NB4 (cell line): ENCODE data around the gene SLC34A3.

ENCODE experiments used
- DNase-seq: peaks from one replicate; pipeline ENCODE4 v3.0.0; 2010; ENCODE audit warnings: low read depth
- H3K4me3 ChIP-seq: one replicate; pipeline ENCODE4 v1.5.1; 2011; ENCODE audit warnings: mild to moderate bottlenecking, low read depth, low read length, moderate library complexity
- MYC ChIP-seq: IDR thresholded peaks from 2 replicates; pipeline ENCODE4 v1.6.1; 2011; ENCODE audit warnings: low read depth, low read length
- POLR2A ChIP-seq: IDR thresholded peaks from 2 replicates; pipeline ENCODE4 v1.6.1; 2011; ENCODE audit warnings: mild to moderate bottlenecking; ENCODE audit not compliant: insufficient read length; ENCODE audit errors: extremely low read depth
- TF ChIP-seq, protein P1 (sequence below): IDR thresholded peaks from one replicate; pipeline ENCODE4 v1.5.1; 2012; ENCODE audit warnings: low read depth, low read length
- TF ChIP-seq, protein P2 (sequence below): IDR thresholded peaks from 2 replicates; pipeline ENCODE4 v1.6.1; 2011; ENCODE audit warnings: low read depth, low read length

Gene SLC34A3

DNA sequence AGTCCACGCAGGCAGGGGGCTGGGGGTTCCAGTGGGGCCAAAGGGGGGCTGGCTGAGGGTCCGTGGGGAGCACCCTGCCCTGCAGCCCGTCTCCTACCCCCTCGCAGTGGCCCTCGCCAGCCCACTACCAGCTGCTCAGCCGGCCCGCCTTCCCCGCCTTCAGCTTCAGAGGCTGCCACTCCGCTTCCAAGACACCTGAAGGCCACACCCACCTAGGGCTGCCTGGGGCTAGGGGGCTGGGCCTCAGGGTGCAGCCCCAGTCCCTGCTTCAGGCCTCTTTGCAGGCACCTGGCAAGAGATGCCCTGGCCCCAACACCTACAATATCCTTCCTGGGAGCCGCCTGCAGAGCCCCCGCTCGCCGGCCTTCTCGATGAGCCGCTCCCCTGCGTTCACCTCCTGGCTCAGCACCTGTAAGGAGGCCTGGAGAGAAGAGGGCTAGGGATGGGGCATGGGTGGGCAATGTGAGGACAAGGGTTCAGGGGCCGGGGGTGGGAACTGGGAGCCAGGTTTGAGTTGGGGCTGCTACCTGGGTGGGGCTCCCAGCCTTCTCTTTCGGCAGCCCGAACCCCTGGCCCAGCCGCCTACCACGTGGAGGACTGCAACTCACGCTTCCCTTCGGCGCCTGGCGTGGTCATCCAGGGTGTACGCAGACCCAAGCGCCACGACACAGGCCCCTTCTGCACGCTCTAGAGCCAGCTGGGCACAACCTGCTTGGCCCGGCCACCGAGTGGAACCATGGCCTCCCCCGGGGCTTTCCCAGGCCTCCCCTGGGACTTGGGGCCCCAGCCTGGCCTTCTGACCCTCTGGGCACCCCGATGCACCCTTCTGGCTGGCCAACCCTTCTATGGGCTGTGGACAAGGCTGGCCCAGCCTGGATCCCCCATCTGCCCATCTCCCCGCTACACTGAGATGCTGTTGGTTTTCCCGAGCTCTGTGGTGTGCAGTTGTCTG is 22.1 kb downstream of the SLC34A3 start:
- no peak overlapping the region for H3K4me3 ChIP-seq
- no peak for DNase-seq
- TF ChIP-seq, protein P1, sequence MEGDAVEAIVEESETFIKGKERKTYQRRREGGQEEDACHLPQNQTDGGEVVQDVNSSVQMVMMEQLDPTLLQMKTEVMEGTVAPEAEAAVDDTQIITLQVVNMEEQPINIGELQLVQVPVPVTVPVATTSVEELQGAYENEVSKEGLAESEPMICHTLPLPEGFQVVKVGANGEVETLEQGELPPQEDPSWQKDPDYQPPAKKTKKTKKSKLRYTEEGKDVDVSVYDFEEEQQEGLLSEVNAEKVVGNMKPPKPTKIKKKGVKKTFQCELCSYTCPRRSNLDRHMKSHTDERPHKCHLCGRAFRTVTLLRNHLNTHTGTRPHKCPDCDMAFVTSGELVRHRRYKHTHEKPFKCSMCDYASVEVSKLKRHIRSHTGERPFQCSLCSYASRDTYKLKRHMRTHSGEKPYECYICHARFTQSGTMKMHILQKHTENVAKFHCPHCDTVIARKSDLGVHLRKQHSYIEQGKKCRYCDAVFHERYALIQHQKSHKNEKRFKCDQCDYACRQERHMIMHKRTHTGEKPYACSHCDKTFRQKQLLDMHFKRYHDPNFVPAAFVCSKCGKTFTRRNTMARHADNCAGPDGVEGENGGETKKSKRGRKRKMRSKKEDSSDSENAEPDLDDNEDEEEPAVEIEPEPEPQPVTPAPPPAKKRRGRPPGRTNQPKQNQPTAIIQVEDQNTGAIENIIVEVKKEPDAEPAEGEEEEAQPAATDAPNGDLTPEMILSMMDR = no peak
- TF ChIP-seq MYC = no peak
- TF ChIP-seq, protein P2, sequence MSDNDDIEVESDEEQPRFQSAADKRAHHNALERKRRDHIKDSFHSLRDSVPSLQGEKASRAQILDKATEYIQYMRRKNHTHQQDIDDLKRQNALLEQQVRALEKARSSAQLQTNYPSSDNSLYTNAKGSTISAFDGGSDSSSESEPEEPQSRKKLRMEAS = no peak
- no peak for TF ChIP-seq POLR2A

DNA sequence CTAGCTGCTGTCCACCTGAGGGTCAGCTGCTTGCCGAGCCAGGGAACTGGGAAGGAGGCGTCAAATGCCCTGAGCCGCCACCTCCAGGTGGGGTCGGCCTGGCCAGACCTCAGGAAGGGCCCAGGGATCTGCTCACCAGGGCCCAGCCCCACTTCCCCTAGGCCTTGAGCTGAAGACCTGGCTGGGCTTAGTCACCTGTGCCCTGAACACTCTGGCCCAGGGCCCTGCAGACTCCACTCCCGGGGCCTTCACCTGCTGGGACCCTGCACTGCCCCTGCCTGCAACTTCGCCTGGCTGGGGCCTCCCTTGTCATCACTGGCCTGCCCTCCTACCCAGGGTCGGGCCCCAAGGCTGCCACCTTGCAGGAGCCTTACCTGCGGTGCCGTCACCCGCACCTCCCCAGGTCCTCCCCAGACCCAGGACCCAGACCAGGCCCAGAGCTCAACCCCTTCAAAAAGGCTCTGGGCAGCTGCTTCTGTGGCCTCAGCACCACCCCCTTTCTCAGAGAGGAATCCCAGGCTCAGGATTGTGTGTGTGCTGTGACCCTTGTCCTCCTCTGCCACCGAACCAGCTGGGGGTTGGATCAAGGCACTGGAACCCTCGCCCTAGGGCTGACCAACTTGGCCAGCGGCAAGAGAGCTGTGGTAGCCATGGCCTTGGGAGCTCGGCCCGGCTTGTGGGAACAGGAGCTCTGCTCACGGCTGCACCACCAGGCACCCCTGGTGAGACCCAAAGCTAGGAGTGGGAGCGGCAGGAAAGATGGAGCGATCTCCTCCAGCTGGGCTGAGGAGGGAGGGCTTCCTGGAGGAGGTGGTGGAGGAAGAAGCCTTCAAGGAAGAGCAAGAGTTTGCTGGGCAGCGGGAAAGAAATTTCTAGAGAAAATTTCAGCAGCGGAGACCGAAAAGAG is 23.3 kb downstream of the SLC34A3 start:
- TF ChIP-seq, protein P2 = no peak
- TF ChIP-seq POLR2A = no peak
- no peak for DNase-seq
- no peak overlapping the region for H3K4me3 ChIP-seq

DNA sequence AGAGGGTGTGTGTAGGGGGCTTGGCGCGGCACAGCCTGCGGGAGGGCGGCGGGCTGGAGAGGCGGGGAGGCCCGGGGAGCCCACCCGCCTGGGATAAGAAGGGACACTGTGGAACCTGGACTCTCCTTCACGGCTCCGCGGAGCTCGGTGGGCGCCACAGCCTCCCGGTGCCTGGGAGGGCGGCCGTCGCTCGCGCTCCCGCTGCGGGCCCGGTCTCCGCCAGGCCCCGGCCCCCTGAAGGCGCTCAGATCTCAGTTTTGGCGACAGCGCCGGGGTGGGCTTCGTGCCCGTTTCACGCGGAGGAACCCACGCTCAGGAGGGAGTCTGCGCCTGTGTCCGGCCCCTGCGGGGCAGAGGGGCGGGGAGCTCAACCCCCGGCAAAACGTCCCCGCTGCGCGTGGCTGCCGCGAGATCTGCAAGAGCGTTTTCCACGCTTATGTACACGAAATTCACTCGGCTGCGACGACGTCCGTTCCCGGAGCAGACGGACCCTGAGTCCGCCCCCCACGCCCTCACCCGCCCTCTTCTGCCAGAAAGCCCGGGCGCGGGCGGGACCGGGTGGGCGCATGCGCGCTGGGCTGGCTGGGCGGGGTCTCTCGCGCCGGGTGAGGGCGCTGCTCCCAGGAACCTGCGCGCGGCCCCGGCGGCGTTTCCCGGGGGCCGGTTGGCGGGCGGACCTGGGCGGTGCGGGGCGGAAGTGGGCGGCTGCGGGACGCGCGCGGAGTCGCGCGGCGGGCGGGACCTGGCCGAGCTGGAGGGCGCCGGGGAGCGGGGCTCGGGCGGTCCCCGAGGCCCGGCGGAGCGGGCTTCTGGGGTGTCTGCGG is 24.1 kb downstream of the SLC34A3 start, which contains the start of gene NELFB:
NELFB (plus strand) TSS at position 704 of the 824 bp plus-strand sequence.
- peak within 1 kb of the TSS; percentile 85 for H3K4me3 ChIP-seq
- peak; percentile 90 for DNase-seq
- TF ChIP-seq, protein P2 = no peak
- peak; percentile 88 for TF ChIP-seq POLR2A
- peak; percentile 39; the same call in 1 of the 2 replicates for TF ChIP-seq MYC
- TF ChIP-seq, protein P1 = no peak

DNA sequence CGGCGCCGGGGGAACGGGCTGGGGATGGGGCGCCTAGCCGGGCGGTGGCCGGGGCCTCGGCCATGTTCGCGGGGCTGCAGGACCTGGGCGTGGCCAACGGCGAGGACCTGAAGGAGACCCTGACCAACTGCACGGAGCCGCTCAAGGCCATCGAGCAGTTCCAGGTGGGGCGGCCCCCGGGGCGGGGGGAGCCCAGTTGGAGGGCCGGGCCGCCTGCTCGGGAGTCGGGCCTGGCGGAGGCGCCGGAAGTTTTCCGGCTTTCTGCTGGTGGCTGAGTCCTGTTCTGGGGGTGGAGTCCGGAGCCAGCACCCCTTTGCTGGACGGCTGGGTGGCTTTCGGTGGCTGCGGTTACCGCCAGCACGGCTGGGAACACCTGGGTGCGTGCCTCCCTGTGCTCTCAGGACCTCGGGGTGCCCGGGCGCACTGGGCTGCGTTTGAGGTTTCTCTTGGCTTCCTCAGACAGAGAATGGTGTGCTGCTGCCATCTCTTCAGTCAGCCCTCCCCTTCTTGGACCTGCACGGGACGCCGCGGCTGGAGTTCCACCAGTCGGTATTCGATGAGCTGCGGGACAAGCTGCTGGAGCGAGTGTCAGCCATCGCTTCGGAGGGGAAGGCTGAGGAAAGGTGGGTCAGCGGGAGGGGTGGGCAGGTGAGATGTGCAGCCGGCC is 24.9 kb downstream of the SLC34A3 start:
- TF ChIP-seq MYC (no peak), POLR2A (no peak)
- TF ChIP-seq, protein P2 = no peak
- TF ChIP-seq, protein P1 = no peak
- peak; percentile 65 for DNase-seq

DNA sequence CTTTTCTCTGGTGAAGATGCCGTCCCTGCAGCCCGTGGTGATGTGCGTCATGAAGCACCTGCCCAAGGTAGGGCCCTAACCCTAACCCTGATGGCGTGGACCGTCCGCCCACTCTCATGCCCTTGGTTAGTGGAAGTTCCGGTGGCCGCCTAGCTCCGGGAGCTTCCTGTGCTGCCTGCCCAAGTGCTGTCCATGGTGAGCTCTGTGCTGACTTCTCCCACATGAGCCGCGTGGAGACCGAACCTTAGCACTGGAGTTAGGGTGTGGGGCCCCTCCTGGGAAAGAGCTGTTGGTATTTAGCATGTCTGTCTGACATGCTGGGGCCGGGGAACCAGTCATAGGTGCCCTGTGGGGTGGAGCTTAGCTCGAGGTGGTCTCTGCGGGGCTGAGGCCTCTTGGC is 25.7 kb downstream of the SLC34A3 start:
- peak overlapping the region; percentile 85 for H3K4me3 ChIP-seq
- no peak for DNase-seq
- TF ChIP-seq MYC = no peak
- TF ChIP-seq, protein P1 = no peak
- no peak for TF ChIP-seq POLR2A
- TF ChIP-seq, protein P2 = no peak

More for the DNA sequence above, 24.9 kb downstream of the SLC34A3 start:
- peak overlapping the region; percentile 85 for H3K4me3 ChIP-seq
